IMR-90 (cell line): ENCODE data around the gene SCGB1C1. TPM values are rescaled to one million over a fixed set of nuclear protein-coding genes. Genes with fewer than 3 reads are reported as not detected.

Experiments
- ATAC-seq: fragments of 200-7000 bp; cut with Tn5 transposase; 2 replicates; pipeline ENCODE4 v1.9.1; 2020; ENCODE audit warnings: low read depth, mild to moderate bottlenecking, moderate library complexity
- BruUV-seq: library from RNA; stranded (reverse); fragments of 400-500 nt; replicated peaks from 2 replicates; lab custom pipeline; 2021; lab: Mats Ljungman, UMichigan
- CTCF ChIA-PET: fragments of 300-600 bp; formaldehyde crosslinking; extraction: SDS; loops from one replicate; lab custom pipeline; 2021; ENCODE audit warnings: antibody characterized with exemption; lab: Yijun Ruan, JAX
- POLR2A ChIA-PET: fragments of 300-600 bp; sonication (Branson Sonifier 250); formaldehyde crosslinking; loops from one replicate; lab custom pipeline; 2022; ENCODE audit warnings: antibody characterized with exemption; ENCODE audit not compliant: unreplicated experiment; lab: Charles Lee
- DNase-seq: peaks from one replicate; pipeline ENCODE4 v3.0.0; 2013
- H2AFZ ChIP-seq: replicated peaks from 2 replicates; pipeline ENCODE3; 2013; ENCODE audit warnings: low read length, mild to moderate bottlenecking; ENCODE audit not compliant: poor library complexity
- H2AK5ac ChIP-seq: 2 replicates; pipeline ENCODE4 v1.6.1; 2013; ENCODE audit warnings: low read depth, low read length, inconsistent platforms
- H2AK9ac ChIP-seq: replicated peaks from 2 replicates; pipeline ENCODE3; 2013; ENCODE audit warnings: mild to moderate bottlenecking, low read depth, low read length, moderate library complexity; ENCODE audit not compliant: poor library complexity
- H2BK120ac ChIP-seq: 2 replicates; pipeline ENCODE4 v1.6.1; 2013; ENCODE audit warnings: low read depth, low read length, inconsistent platforms
- H2BK15ac ChIP-seq: 3 replicates; pipeline ENCODE4 v1.6.1; 2013; ENCODE audit warnings: low read depth, low read length, inconsistent platforms
- H2BK20ac ChIP-seq: 2 replicates; pipeline ENCODE4 v1.6.1; 2013; ENCODE audit warnings: low read depth, mild to moderate bottlenecking, inconsistent platforms, low read length, moderate library complexity
- H2BK5ac ChIP-seq: 2 replicates; pipeline ENCODE4 v1.6.1; 2013; ENCODE audit warnings: mild to moderate bottlenecking, low read depth, low read length, inconsistent platforms; ENCODE audit not compliant: poor library complexity, severe bottlenecking
- H3K14ac ChIP-seq: replicated peaks from 2 replicates; pipeline ENCODE4 v1.6.1; 2013; ENCODE audit warnings: low read depth, low read length, inconsistent platforms
- H3K18ac ChIP-seq: 2 replicates; pipeline ENCODE4 v1.6.1; 2013; ENCODE audit warnings: low read depth, low read length, control low read depth
- H3K23ac ChIP-seq: 2 replicates; pipeline ENCODE4 v1.6.1; 2013; ENCODE audit warnings: low read depth, low read length, inconsistent platforms
- H3K27ac ChIP-seq: 2 replicates; pipeline ENCODE4 v1.5.1; 2013; ENCODE audit warnings: mild to moderate bottlenecking, control low read depth, low read length; ENCODE audit not compliant: insufficient read depth
- H3K27me3 ChIP-seq: 2 replicates; pipeline ENCODE4 v1.6.1; 2013; ENCODE audit warnings: low read length; ENCODE audit not compliant: control insufficient read depth, insufficient read depth
- H3K36me3 ChIP-seq: 2 replicates; pipeline ENCODE4 v1.6.1; 2013; ENCODE audit warnings: low read length, mixed read lengths; ENCODE audit not compliant: control insufficient read depth, insufficient read depth
- H3K4ac ChIP-seq: 2 replicates; pipeline ENCODE4 v1.6.1; 2013; ENCODE audit warnings: low read depth, low read length, inconsistent platforms
- H3K4me1 ChIP-seq: 2 replicates; pipeline ENCODE4 v1.6.1; 2013; ENCODE audit warnings: low read length, mixed read lengths; ENCODE audit not compliant: control insufficient read depth, insufficient read depth
- H3K4me2 ChIP-seq: 2 replicates; pipeline ENCODE4 v1.6.1; 2013; ENCODE audit warnings: low read depth, mild to moderate bottlenecking, control low read depth, low read length, moderate library complexity
- H3K4me3 ChIP-seq: 2 replicates; pipeline ENCODE4 v1.5.1; 2013; ENCODE audit warnings: low read depth, mild to moderate bottlenecking, control low read depth, low read length, moderate library complexity; ENCODE audit not compliant: insufficient read depth
- H3K56ac ChIP-seq: 2 replicates; pipeline ENCODE4 v1.6.1; 2013; ENCODE audit warnings: low read length, inconsistent platforms; ENCODE audit not compliant: insufficient read depth; ENCODE audit errors: extremely low read depth
- H3K79me1 ChIP-seq, 2 experiments: 2 replicates each; pipeline ENCODE4 v1.6.1; 2013; ENCODE audit warnings: low read length in 2 of 2, inconsistent platforms in 1 of 2, low read depth in 1 of 2
- H3K9ac ChIP-seq: 2 replicates; pipeline ENCODE4 v1.6.1; 2013; ENCODE audit warnings: low read depth, low read length, control low read depth
- H3K9me1 ChIP-seq: 2 replicates; pipeline ENCODE4 v1.6.1; 2013; ENCODE audit warnings: low read length, inconsistent platforms; ENCODE audit not compliant: insufficient read depth
- H3K9me3 ChIP-seq: 2 replicates; pipeline ENCODE4 v1.6.1; 2013; ENCODE audit warnings: low read length; ENCODE audit not compliant: control insufficient read depth, insufficient read depth
- H4K20me1 ChIP-seq: 2 replicates; pipeline ENCODE4 v1.6.1; 2013; ENCODE audit warnings: low read length, inconsistent platforms; ENCODE audit not compliant: insufficient read depth
- H4K5ac ChIP-seq: 2 replicates; pipeline ENCODE4 v1.6.1; 2013; ENCODE audit warnings: mild to moderate bottlenecking, low read depth, low read length, control low read depth
- H4K8ac ChIP-seq, 2 experiments: 2 replicates each; pipeline ENCODE4 v1.6.1; 2013; ENCODE audit warnings: low read depth in 2 of 2, low read length in 2 of 2, control low read depth in 1 of 2, inconsistent platforms in 1 of 2
- H4K91ac ChIP-seq: 2 replicates; pipeline ENCODE4 v1.6.1; 2013; ENCODE audit warnings: low read depth, low read length, inconsistent platforms; ENCODE audit not compliant: insufficient read depth
- RAD21 ChIP-seq: IDR thresholded peaks from 2 replicates; pipeline ENCODE4 v1.6.1; 2012; ENCODE audit warnings: low read length, improper control_type of control experiment
- WGBS, 2 experiments: methylation state at CpG; one replicate each; pipeline versions ENCODE4 v1.1.5 to v1.1.7; 2013; ENCODE audit warnings: missing lambda C conversion rate in 2 of 2; ENCODE audit not compliant: insufficient read length in 1 of 2; ENCODE audit errors: extremely low coverage in 2 of 2; 5-methylcytosine and 5-hydroxymethylcytosine counted together
- dilution Hi-C: fragments of 300-500 bp; cut with HindIII; formaldehyde crosslinking; loops from one replicate; pipeline ENCODE4 v1.14.3; 2018; ENCODE audit warnings: low sequenced_read_pairs; ENCODE audit not compliant: unreplicated experiment
- in situ Hi-C: fragments of 300-500 bp; cut with MboI; formaldehyde crosslinking; loops from 3 replicates; pipeline ENCODE4 v1.14.3; 2019; ENCODE audit warnings: low sequenced_read_pairs, inconsistent platforms, mixed read lengths
- intact Hi-C: fragments of 100-400 bp; cut with micrococcal nuclease; formaldehyde crosslinking; loops from 2 replicates; pipeline ENCODE4 v1.10.0; 2022
- polyA plus RNA-seq, 3 experiments: library from polyadenylated mRNA; depleted of rRNA; stranded (reverse); fragments of >200 nt; gene quantifications; 2 replicates each; pipeline ENCODE4 v1.2.3, GENCODE V29; 2012; ENCODE audit warnings: low replicate concordance in 1 of 3
- total RNA-seq: library from RNA; depleted of rRNA; stranded (reverse); fragments of >200 nt; gene quantifications from 2 replicates; pipeline ENCODE4 v1.2.3, GENCODE V29; 2012

SCGB1C1 gene
- total and polyA plus RNA-seq, 2 of the 4 experiments (the other 2 are of a cell fraction) = not detected

GRCh38 chr11:216081-216974 is 23.4 kb downstream of the SCGB1C1 start:
- peak overlapping the region; percentile 41; the same call in 1 of the 2 replicates for H3K27ac ChIP-seq
- peaks cover 14 to 38% of the 10 kb centered on the region in 2 experiments for H3K79me1 ChIP-seq
- H2AK5ac ChIP-seq = 0 out of 2 replicates have a peak overlapping the region, but pooled peaks have one; percentile 3
- H4K8ac ChIP-seq = no peak overlapping the region
- no peak overlapping the region for H2BK15ac ChIP-seq
- no peaks in the 10 kb centered on the region for H3K9me3 ChIP-seq
- in situ Hi-C loops (no loop called here), dilution Hi-C loops (no loop called here), intact Hi-C loops (no loop called here)
- 95% methylated on average over 6 of the region's 11 CpGs; no CpG with 5 or more reads in 1 of the 2 experiments for WGBS, 2 experiments
- CTCF ChIA-PET = interaction anchor here (0.6 to 1.0 kb wide), 3 partner anchors 8 to 18 kb away, joined by 3 to 5 read pairs (median 3); no protein-coding TSS in a partner anchor
- DNase-seq (no peak), ATAC-seq (peak; percentile 70)
- peak overlapping the region; percentile 38 for H2BK5ac ChIP-seq
- no peak overlapping the region for H3K4me3 ChIP-seq
- H4K5ac ChIP-seq = no peak overlapping the region; the same call in 1 of the 2 replicates
- no peak overlapping the region for H3K4ac ChIP-seq
- H3K36me3 ChIP-seq = peaks cover 54% of the 10 kb centered on the region
- H3K23ac ChIP-seq = no peak overlapping the region
- H4K20me1 ChIP-seq = peaks cover 33% of the 10 kb centered on the region
- H2AFZ ChIP-seq = no peak overlapping the region
- 0 out of 2 replicates have a peak overlapping the region, but pooled peaks have one; percentile 20 for H2BK20ac ChIP-seq
- H3K4me2 ChIP-seq = 0 out of 2 replicates have a peak overlapping the region, but pooled peaks have one; percentile 5
- H3K56ac ChIP-seq = no peak overlapping the region
- H2BK120ac ChIP-seq = no peak overlapping the region
- no peak overlapping the region for H4K91ac ChIP-seq
- POLR2A ChIA-PET = interaction anchor here (0.6 to 1.0 kb wide), 3 partner anchors 13 to 28 kb away, joined by 3 read pairs; no protein-coding TSS in a partner anchor
- no peak overlapping the region for H3K18ac ChIP-seq
- no peak overlapping the region for H3K14ac ChIP-seq
- no peak overlapping the region for H3K9ac ChIP-seq
- BruUV-seq = no TSS peak
- no peak for TF ChIP-seq RAD21
- H2AK9ac ChIP-seq = peak overlapping the region; percentile 56
- H3K4me1 ChIP-seq = peaks cover 7% of the 10 kb centered on the region
- H3K27me3 ChIP-seq = no peaks in the 10 kb centered on the region
- H3K9me1 ChIP-seq = peaks cover 9% of the 10 kb centered on the region; the same call in 1 of the 2 replicates
